ENCODE results near the gene RBM11.

DNA sequence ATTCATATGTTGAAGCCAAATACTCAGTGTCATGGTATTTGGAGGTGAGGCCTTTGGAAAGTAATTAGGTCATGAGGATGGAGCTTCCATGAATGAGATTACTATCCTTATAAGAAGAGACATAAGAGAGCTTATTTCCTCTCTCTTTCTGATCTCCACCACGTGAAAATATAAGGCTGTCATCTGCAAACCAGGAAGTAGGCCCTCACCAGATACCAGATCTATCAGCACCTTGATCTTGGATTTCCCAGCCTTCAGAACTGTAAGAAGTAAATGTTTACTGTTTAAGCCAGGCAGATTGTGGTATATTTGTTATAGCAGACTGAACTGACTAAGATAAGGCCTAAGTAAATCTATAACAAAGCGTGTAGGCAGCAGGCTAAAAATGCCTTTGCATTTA is 25.3 kb downstream of the RBM11 start:
- TF ChIP-seq, protein P1, sequence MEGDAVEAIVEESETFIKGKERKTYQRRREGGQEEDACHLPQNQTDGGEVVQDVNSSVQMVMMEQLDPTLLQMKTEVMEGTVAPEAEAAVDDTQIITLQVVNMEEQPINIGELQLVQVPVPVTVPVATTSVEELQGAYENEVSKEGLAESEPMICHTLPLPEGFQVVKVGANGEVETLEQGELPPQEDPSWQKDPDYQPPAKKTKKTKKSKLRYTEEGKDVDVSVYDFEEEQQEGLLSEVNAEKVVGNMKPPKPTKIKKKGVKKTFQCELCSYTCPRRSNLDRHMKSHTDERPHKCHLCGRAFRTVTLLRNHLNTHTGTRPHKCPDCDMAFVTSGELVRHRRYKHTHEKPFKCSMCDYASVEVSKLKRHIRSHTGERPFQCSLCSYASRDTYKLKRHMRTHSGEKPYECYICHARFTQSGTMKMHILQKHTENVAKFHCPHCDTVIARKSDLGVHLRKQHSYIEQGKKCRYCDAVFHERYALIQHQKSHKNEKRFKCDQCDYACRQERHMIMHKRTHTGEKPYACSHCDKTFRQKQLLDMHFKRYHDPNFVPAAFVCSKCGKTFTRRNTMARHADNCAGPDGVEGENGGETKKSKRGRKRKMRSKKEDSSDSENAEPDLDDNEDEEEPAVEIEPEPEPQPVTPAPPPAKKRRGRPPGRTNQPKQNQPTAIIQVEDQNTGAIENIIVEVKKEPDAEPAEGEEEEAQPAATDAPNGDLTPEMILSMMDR (IDR thresholded peaks at IDR 0.05) = no peak
- TF ChIP-seq POLR2A (IDR thresholded peaks at IDR 0.05) = no peak
